ENCODE data around the gene FXR2. TPM values are rescaled to one million over a fixed set of nuclear protein-coding genes. Genes with fewer than 3 reads are reported as not detected.

Gene FXR2
- total RNA-seq, 2 experiments from 2014 or later: 29.7 to 36.8 TPM

DNA sequence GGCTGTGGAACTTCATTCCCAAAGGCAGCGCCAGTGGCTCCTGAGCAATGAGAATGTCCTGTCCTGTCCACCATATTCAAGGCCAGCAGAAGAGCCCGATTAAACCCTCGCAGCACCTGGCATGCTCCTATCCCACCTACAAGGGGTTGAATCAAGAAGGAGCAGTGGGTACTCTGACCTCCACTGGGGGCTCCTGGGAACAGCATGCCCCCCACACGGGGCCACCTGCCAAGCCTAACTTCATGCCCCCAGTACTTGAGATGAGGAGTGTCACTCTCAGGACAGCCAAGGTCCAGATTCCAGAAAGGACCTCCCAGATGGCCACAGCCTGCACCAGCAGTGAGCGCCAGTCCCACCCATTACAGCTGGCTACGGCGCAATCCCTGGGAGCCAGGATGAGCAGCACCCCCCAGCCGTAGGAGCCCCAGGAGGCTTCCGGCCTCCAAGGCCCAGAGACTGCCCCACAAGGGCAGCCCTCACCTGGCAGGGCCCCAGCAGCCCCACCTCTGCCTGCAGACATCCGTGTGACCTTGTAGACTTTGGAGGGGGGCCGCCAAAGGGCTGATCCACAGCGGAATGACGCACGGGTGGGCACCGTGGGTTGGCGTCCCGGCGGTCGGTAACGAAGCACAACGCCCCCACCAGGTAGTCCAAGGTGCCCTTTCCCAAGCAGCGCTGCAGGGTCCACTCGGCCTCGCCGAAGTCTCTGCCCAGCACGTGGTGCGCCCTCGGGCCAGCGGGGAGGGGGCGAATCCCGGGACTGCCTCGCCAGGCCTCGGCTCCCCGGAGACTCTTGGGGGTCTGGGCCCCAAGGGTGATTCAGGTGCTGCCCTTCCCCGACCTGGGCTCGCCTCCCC, 32.1 kb downstream of the FXR2 start:
- intact Hi-C loops (cut with micrococcal nuclease): loop anchor here (1.0 to 2.0 kb wide), 6 partner anchors 10 to 260 kb away; partner anchors contain the start of genes SENP3, TMEM256 and TP53
- CTCF ChIA-PET: interaction anchor here (0.7 to 2.6 kb wide), 3 partner anchors 22 to 105 kb away, joined by 3 to 13 read pairs (median 12); partner anchors contain the start of genes SENP3, TP53 and WRAP53
- DNase-seq: no peak
- peaks cover 26% of the 10 kb centered on the region for H3K36me3 Mint-ChIP-seq (ENCODE audit: low read depth)
- no peaks in the 10 kb centered on the region for H3K9me3 Mint-ChIP-seq
- H3K27me3 Mint-ChIP-seq (ENCODE audit: low read depth): no peaks in the 10 kb centered on the region
- H3K27ac Mint-ChIP-seq: peak overlapping the region; percentile 100
- peak overlapping the region; percentile 95 for H3K4me3 Mint-ChIP-seq
- peaks cover 66% of the 10 kb centered on the region for H3K4me1 Mint-ChIP-seq (ENCODE audit: low read depth)

DNA sequence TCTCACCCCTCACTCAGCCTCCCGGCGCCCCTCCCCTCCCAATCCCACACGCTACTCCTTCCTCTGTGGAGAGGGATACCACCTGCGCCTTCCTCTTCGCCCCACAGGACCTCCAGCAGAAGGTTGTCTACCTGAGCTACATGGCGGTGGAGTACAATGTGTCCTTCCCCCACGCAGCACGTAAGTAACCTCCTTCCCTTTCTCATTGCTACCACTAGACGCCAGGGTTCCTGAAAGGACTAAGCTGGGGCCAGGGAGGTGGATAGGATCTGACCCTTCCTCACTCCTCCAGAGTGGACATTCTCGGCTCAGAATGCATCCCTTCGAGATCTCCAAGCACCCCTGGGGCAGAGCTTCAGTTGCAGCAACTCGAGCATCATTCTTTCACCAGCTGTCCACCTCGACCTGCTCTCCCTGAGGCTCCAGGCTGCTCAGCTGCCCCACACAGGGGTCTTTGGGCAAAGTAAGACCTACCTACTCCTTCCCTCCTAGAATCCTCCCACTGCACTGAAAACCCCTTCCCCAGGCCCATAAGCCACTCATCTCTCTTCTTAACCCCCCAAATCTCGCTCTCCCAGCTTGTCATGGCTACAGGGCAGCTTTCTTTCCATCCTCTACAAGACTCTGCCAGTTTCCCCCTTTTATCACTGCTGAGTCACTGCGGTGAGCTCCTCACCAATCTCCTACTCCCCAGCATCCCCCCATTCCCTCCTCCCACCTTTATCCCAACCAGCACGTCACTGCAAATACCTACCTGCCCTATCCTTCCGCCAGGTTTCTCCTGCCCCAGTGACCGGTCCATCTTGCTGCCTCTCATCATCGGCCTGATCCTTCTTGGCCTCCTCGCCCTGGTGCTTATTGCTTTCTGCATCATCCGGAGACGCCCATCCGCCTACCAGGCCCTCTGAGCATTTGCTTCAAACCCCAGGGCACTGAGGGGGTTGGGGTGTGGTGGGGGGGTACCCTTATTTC, 33.8 kb downstream of the FXR2 start:
- H3K27me3 Mint-ChIP-seq (ENCODE audit: low read depth): no peaks in the 10 kb centered on the region
- H3K4me1 Mint-ChIP-seq (ENCODE audit: low read depth): peaks cover 80% of the 10 kb centered on the region
- CTCF ChIA-PET: interaction anchor here (1.7 to 2.2 kb wide), 2 partner anchors 20 to 106 kb away, joined by 5 to 8 read pairs; partner anchors contain the start of genes SENP3 and TP53
- H3K27ac Mint-ChIP-seq: peak overlapping the region; percentile 75
- DNase-seq: no peak
- intact Hi-C loops (cut with micrococcal nuclease): no loop called here
- H3K9me3 Mint-ChIP-seq: no peaks in the 10 kb centered on the region
- peaks cover 43% of the 10 kb centered on the region for H3K36me3 Mint-ChIP-seq (ENCODE audit: low read depth)
- H3K4me3 Mint-ChIP-seq: peak overlapping the region; percentile 5

- H3K4me1 Mint-ChIP-seq (ENCODE audit: low read depth): peaks cover 78% of the 10 kb centered on the region
Observed at GRCh38 chr17:7579834-7580603, 34.7 kb downstream of the FXR2 start.

GRCh38 chr17:7579001-7579833, 35.5 kb downstream of the FXR2 start, which contains the start of gene CD68:
Gene CD68, plus strand, starts transcription at chr17:7579638. Its CDS starts 40 bp downstream, at chr17:7579678.
- Mint-ChIP-seq H3K36me3 (ENCODE audit: low read depth) (peaks cover 52% of the 10 kb centered on the region), H3K4me1 (ENCODE audit: low read depth) (peaks cover 80% of the 10 kb centered on the region), H3K4me3 (peak within 1 kb of the TSS; percentile 57), H3K27ac (peak within 1 kb of the TSS; percentile 89), H3K9me3 (no peaks in the 10 kb centered on the region), H3K27me3 (ENCODE audit: low read depth) (no peaks in the 10 kb centered on the region)
- intact Hi-C loops (cut with micrococcal nuclease): loop anchor here (1.0 to 10.0 kb wide), 3 partner anchors 36 to 534 kb away; partner anchors contain the start of genes SLC16A11 and WRAP53
- DNase-seq: peak; percentile 86
- CTCF ChIA-PET: interaction anchor here (0.9 to 2.2 kb wide), 3 partner anchors 10 to 108 kb away, joined by 3 to 8 read pairs (median 5); partner anchors contain the start of genes SENP3 and TP53

More at GRCh38 chr17:7579834-7580603, 34.7 kb downstream of the FXR2 start:
- CTCF ChIA-PET: interaction anchor here (1.7 to 2.2 kb wide), 2 partner anchors 19 to 107 kb away, joined by 5 to 8 read pairs; partner anchors contain the start of genes SENP3 and TP53
- no peaks in the 10 kb centered on the region for H3K9me3 Mint-ChIP-seq
- H3K27ac Mint-ChIP-seq: peak overlapping the region; percentile 89
- H3K27me3 Mint-ChIP-seq (ENCODE audit: low read depth): no peaks in the 10 kb centered on the region
- DNase-seq: no peak
- peak overlapping the region; percentile 57 for H3K4me3 Mint-ChIP-seq
- peaks cover 48% of the 10 kb centered on the region for H3K36me3 Mint-ChIP-seq (ENCODE audit: low read depth)
- intact Hi-C loops (cut with micrococcal nuclease): loop anchor here (1.0 to 10.0 kb wide), 3 partner anchors 35 to 535 kb away; partner anchors contain the start of genes SLC16A11 and WRAP53

- H3K9me3 Mint-ChIP-seq: no peaks in the 10 kb centered on the region
- peaks cover 79% of the 10 kb centered on the region for H3K4me1 Mint-ChIP-seq (ENCODE audit: low read depth)
- peak overlapping the region; percentile 89 for H3K27ac Mint-ChIP-seq
- peaks cover 66% of the 10 kb centered on the region for H3K36me3 Mint-ChIP-seq (ENCODE audit: low read depth)
- intact Hi-C loops (cut with micrococcal nuclease): loop anchor here (10.0 kb wide), 1 partner anchor 533 kb away; the partner anchor contains the start of gene SLC16A11
- H3K27me3 Mint-ChIP-seq (ENCODE audit: low read depth): no peaks in the 10 kb centered on the region
- CTCF ChIA-PET: interaction anchor here (1.1 kb wide), 1 partner anchor 12 kb away, joined by 3 read pairs; no protein-coding TSS in a partner anchor
- H3K4me3 Mint-ChIP-seq: no peak overlapping the region
- DNase-seq: no peak
Observed at GRCh38 chr17:7577327-7578199, 37.1 kb downstream of the FXR2 start.

DNA sequence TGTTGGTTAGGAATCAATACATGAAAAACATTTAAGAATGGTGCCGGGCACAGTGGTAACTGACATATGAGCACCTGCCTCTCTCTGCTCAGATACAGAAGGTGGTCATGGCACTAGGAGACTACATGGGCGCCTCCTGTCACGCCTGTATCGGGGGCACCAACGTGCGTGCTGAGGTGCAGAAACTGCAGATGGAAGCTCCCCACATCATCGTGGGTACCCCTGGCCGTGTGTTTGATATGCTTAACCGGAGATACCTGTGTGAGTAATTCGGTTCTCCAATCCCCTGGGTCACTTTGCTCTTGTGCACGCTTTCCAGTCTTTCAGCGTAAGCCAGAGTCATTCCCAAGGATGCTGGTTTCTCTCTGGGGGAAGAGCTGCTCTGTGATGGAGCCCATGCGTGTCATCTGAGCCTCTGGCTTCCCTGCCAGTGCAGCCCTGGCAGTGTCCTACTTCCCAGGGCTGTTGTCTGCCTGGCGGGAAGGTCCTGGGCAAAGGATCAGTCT, 38.2 kb downstream of the FXR2 start:
- CTCF ChIA-PET: interaction anchor here (1.0 to 2.3 kb wide), 3 partner anchors 10 to 139 kb away, joined by 3 to 8 read pairs (median 3); partner anchors contain the start of gene SOX15
- no peaks in the 10 kb centered on the region for H3K9me3 Mint-ChIP-seq
- DNase-seq: no peak
- intact Hi-C loops (cut with micrococcal nuclease): loop anchor here (10.0 kb wide), 1 partner anchor 532 kb away; the partner anchor contains the start of gene SLC16A11
- no peaks in the 10 kb centered on the region for H3K27me3 Mint-ChIP-seq (ENCODE audit: low read depth)
- H3K27ac Mint-ChIP-seq: peak overlapping the region; percentile 63
- H3K4me3 Mint-ChIP-seq: peak overlapping the region; percentile 35
- peaks cover 73% of the 10 kb centered on the region for H3K4me1 Mint-ChIP-seq (ENCODE audit: low read depth)
- peaks cover 63% of the 10 kb centered on the region for H3K36me3 Mint-ChIP-seq (ENCODE audit: low read depth)

DNA sequence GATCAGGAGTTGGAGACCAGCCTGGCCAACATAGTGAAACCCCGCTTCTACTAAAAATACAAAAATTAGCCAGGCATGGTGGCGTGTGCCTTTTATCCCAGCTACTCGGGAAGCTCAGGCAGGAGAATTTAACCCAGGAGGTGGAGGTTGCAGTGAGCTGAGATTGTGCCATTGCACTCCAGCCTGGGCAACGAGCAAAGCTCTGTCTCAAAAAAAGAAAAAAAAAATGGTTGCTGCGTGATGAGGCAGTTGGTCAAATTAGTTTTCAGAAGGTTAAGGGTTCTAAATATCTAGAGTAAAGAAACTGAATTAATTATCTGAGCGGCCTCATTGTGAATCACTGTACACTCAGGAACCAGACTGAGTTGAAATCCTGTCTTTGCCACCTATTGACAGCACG, 38.7 kb downstream of the FXR2 start:
- Mint-ChIP-seq H3K36me3 (ENCODE audit: low read depth) (peaks cover 65% of the 10 kb centered on the region), H3K27ac (peak overlapping the region; percentile 63), H3K4me1 (ENCODE audit: low read depth) (peaks cover 73% of the 10 kb centered on the region), H3K9me3 (no peaks in the 10 kb centered on the region), H3K27me3 (ENCODE audit: low read depth) (no peaks in the 10 kb centered on the region), H3K4me3 (peak overlapping the region; percentile 85)
- DNase-seq: no peak
- intact Hi-C loops (cut with micrococcal nuclease): loop anchor here (10.0 kb wide), 1 partner anchor 531 kb away; the partner anchor contains the start of gene SLC16A11
- CTCF ChIA-PET: interaction anchor here (0.5 to 2.3 kb wide), 4 partner anchors 13 to 152 kb away, joined by 3 to 8 read pairs (median 4); partner anchors contain the start of genes SOX15 and TP53

- Mint-ChIP-seq H3K36me3 (ENCODE audit: low read depth) (peaks cover 67% of the 10 kb centered on the region), H3K4me3 (peak overlapping the region; percentile 85), H3K27me3 (ENCODE audit: low read depth) (no peaks in the 10 kb centered on the region), H3K4me1 (ENCODE audit: low read depth) (peaks cover 73% of the 10 kb centered on the region), H3K9me3 (no peaks in the 10 kb centered on the region), H3K27ac (peak overlapping the region; percentile 63)
- intact Hi-C loops (cut with micrococcal nuclease): loop anchor here (10.0 kb wide), 1 partner anchor 531 kb away; the partner anchor contains the start of gene SLC16A11
- CTCF ChIA-PET: interaction anchor here (0.5 to 2.3 kb wide), 6 partner anchors 14 to 530 kb away, joined by 3 to 8 read pairs (median 3); partner anchors contain the start of genes SOX15 and TP53
- DNase-seq: no peak
Observed at GRCh38 chr17:7575481-7575883, 39.2 kb downstream of the FXR2 start.

Data from activated naive CD4-positive, alpha-beta T cell treated with anti-CD3 and anti-CD28 coated beads for 36 hours (primary cell).